ENCODE measurements around the gene NPIPA1. TPM values are rescaled to one million over a fixed set of nuclear protein-coding genes. Genes with fewer than 3 reads are reported as not detected.
"Not testable (repeated sequence)": the region's sequence is repeated elsewhere in the genome, so short reads cannot be mapped to it uniquely, and the experiment has no call there.

Gene NPIPA1
- total RNA-seq, 2 experiments from 2014 or later: 66.7 to 124 TPM

GRCh38 chr16:14963281-14964173 lies 26.3 kb downstream of the NPIPA1 start:
- intact Hi-C loops (cut with micrococcal nuclease; ENCODE audit: unreplicated experiment): no loop called here
- Histone ChIP-seq H3K36me3 (ENCODE audit: insufficient read depth, low read length) (no peaks in the 10 kb centered on the region), H3K27ac (ENCODE audit: low read depth, low read length, poor library complexity, severe bottlenecking) (no peak overlapping the region), H2AFZ (ENCODE audit: low read length) (no peak overlapping the region), H3K9me2 (ENCODE audit: insufficient read depth, low read length) (no peaks in the 10 kb centered on the region), H4K20me1 (ENCODE audit: insufficient read depth, low read length) (no peaks in the 10 kb centered on the region), H3K4me1 (ENCODE audit: insufficient read depth, low read length, poor library complexity, severe bottlenecking) (no peaks in the 10 kb centered on the region), H3K4me3 (ENCODE audit: low read depth, low read length, poor library complexity, severe bottlenecking) (no peak overlapping the region), H3K4me2 (ENCODE audit: low read length) (no peak overlapping the region), H3K9me3 (ENCODE audit: low read length) (no peaks in the 10 kb centered on the region), H3K79me2 (ENCODE audit: insufficient read depth, low read depth, low read length) (no peaks in the 10 kb centered on the region)
- POLR2A ChIA-PET: interaction anchor here (0.7 to 1.4 kb wide), 3 partner anchors 87 to 1151 kb away, joined by 3 to 6 read pairs (median 3); no protein-coding TSS in a partner anchor
- BruUV-seq (replicated peaks): no TSS peak
- no peak for DNase-seq (ENCODE audit: low spot score)
- TF ChIP-seq EZH2phosphoT487 (IDR thresholded peaks at IDR 0.05; ENCODE audit: borderline replicate concordance, low read depth, low read length): no peak
- TF ChIP-seq, protein P1, sequence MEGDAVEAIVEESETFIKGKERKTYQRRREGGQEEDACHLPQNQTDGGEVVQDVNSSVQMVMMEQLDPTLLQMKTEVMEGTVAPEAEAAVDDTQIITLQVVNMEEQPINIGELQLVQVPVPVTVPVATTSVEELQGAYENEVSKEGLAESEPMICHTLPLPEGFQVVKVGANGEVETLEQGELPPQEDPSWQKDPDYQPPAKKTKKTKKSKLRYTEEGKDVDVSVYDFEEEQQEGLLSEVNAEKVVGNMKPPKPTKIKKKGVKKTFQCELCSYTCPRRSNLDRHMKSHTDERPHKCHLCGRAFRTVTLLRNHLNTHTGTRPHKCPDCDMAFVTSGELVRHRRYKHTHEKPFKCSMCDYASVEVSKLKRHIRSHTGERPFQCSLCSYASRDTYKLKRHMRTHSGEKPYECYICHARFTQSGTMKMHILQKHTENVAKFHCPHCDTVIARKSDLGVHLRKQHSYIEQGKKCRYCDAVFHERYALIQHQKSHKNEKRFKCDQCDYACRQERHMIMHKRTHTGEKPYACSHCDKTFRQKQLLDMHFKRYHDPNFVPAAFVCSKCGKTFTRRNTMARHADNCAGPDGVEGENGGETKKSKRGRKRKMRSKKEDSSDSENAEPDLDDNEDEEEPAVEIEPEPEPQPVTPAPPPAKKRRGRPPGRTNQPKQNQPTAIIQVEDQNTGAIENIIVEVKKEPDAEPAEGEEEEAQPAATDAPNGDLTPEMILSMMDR (conservative IDR thresholded peaks at IDR 0.05; ENCODE audit: low read length): no peak
- CTCF ChIA-PET (ENCODE audit: unreplicated experiment): interaction anchor here (0.6 kb wide), 1 partner anchor 68 kb away, joined by 3 read pairs; no protein-coding TSS in a partner anchor

- no peak overlapping the region for H3K27ac ChIP-seq (ENCODE audit: low read depth, low read length, poor library complexity, severe bottlenecking)
- intact Hi-C loops (cut with micrococcal nuclease; ENCODE audit: unreplicated experiment): no loop called here
- H3K4me1 ChIP-seq (ENCODE audit: insufficient read depth, low read length, poor library complexity, severe bottlenecking): no peaks in the 10 kb centered on the region
- no peaks in the 10 kb centered on the region for H3K36me3 ChIP-seq (ENCODE audit: insufficient read depth, low read length)
- no peak for DNase-seq (ENCODE audit: low spot score)
- ChIA-PET CTCF (ENCODE audit: unreplicated experiment) (no interaction called here), POLR2A (no interaction called here)
- TF ChIP-seq EZH2phosphoT487 (IDR thresholded peaks at IDR 0.05; ENCODE audit: borderline replicate concordance, low read depth, low read length): no peak
- TF ChIP-seq, protein P1 (conservative IDR thresholded peaks at IDR 0.05; ENCODE audit: low read length): no peak
- H4K20me1 ChIP-seq (ENCODE audit: insufficient read depth, low read length): no peaks in the 10 kb centered on the region
- H3K4me3 ChIP-seq (ENCODE audit: low read depth, low read length, poor library complexity, severe bottlenecking): no peak overlapping the region
- H3K79me2 ChIP-seq (ENCODE audit: insufficient read depth, low read depth, low read length): no peaks in the 10 kb centered on the region
- H3K9me2 ChIP-seq (ENCODE audit: insufficient read depth, low read length): no peaks in the 10 kb centered on the region
- H2AFZ ChIP-seq (ENCODE audit: low read length): no peak overlapping the region
- no peak overlapping the region for H3K4me2 ChIP-seq (ENCODE audit: low read length)
- H3K9me3 ChIP-seq (ENCODE audit: low read length): no peaks in the 10 kb centered on the region
- no TSS peak for BruUV-seq (replicated peaks)
Observed at GRCh38 chr16:14965328-14965727, 28.1 kb downstream of the NPIPA1 start.

DNA sequence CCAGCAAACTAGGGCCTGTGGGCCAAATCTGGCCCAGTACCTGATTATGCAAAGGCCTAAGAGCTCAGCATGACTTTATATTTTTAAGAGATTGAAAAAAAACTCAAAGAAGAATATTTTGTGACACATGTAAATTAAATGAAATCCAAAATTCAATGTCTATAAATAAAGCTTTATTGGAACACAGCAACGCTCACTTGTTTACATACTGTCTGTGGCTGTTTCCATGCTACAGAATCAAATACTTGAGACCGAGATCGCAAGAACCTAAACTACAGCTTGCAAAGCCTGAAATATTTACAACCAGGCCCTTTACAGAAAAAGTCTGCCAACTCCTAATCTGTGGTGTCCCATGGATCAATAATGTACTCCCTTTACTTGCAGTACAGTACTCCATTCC lies 32.6 kb downstream of the NPIPA1 start:
- intact Hi-C loops (cut with micrococcal nuclease; ENCODE audit: unreplicated experiment); BruUV-seq (replicated peaks); H3K36me3 ChIP-seq (ENCODE audit: insufficient read depth, low read length); POLR2A ChIA-PET; H4K20me1 ChIP-seq (ENCODE audit: insufficient read depth, low read length); H2AFZ ChIP-seq (ENCODE audit: low read length); CTCF ChIA-PET (ENCODE audit: unreplicated experiment); H3K9me3 ChIP-seq (ENCODE audit: low read length); H3K79me2 ChIP-seq (ENCODE audit: insufficient read depth, low read depth, low read length); H3K4me3 ChIP-seq (ENCODE audit: low read depth, low read length, poor library complexity, severe bottlenecking); H3K27ac ChIP-seq (ENCODE audit: low read depth, low read length, poor library complexity, severe bottlenecking); DNase-seq (ENCODE audit: low spot score); H3K9me2 ChIP-seq (ENCODE audit: insufficient read depth, low read length); H3K4me2 ChIP-seq (ENCODE audit: low read length); H3K4me1 ChIP-seq (ENCODE audit: insufficient read depth, low read length, poor library complexity, severe bottlenecking): not testable (repeated sequence)

DNA sequence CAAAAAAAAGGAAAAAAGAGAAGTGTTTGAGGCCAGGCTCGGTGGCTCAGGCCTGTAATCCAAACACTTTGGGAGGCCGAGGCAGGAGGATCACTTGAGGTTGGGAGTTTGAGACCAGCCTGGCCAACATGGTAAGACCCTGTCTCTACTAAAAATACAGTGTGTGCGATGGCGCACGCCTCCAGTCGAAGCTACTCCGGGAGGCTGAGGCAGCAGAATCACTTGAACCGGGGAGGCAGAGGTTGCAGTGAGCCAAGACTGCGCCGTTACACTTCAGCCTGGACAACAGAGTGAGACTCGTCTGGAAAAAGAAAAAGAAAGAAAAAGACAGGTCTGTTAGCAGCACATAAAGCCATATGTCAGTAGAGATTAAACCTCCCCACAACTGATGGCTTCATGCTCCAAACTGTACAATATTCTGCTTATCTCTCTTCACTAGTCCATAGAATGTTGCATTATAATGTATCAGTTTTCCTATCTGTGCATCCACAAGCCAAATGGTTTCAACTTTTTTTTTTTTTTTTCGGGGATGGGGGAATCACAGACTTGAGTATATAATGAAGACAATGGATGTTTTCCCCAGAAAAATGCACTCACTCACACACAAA lies 34.5 kb downstream of the NPIPA1 start:
- H3K27ac ChIP-seq (ENCODE audit: low read depth, low read length, poor library complexity, severe bottlenecking); H2AFZ ChIP-seq (ENCODE audit: low read length); DNase-seq (ENCODE audit: low spot score); H4K20me1 ChIP-seq (ENCODE audit: insufficient read depth, low read length); BruUV-seq (replicated peaks); H3K9me2 ChIP-seq (ENCODE audit: insufficient read depth, low read length); H3K4me1 ChIP-seq (ENCODE audit: insufficient read depth, low read length, poor library complexity, severe bottlenecking); intact Hi-C loops (cut with micrococcal nuclease; ENCODE audit: unreplicated experiment); H3K4me2 ChIP-seq (ENCODE audit: low read length); H3K36me3 ChIP-seq (ENCODE audit: insufficient read depth, low read length); H3K4me3 ChIP-seq (ENCODE audit: low read depth, low read length, poor library complexity, severe bottlenecking); CTCF ChIA-PET (ENCODE audit: unreplicated experiment); H3K9me3 ChIP-seq (ENCODE audit: low read length): not testable (repeated sequence)
- peaks cover 12% of the 10 kb centered on the region; the same call in 1 of the 2 replicates for H3K79me2 ChIP-seq (ENCODE audit: insufficient read depth, low read depth, low read length)
- POLR2A ChIA-PET: interaction anchor here (0.6 kb wide), 1 partner anchor 861 kb away, joined by 3 read pairs; no protein-coding TSS in a partner anchor
